IMR-90 (cell line): ENCODE measurements around the gene RARRES2. TPM values are rescaled to one million over a fixed set of nuclear protein-coding genes. Genes with fewer than 3 reads are reported as not detected.

ENCODE experiments used
- ATAC-seq: fragments of 200-7000 bp; cut with Tn5 transposase; 2 replicates; pipeline ENCODE4 v1.9.1; 2020; ENCODE audit warnings: low read depth, mild to moderate bottlenecking, moderate library complexity
- BruUV-seq: library from RNA; stranded (reverse); fragments of 400-500 nt; replicated peaks from 2 replicates; lab custom pipeline; 2021; lab: Mats Ljungman, UMichigan
- CTCF ChIA-PET: fragments of 300-600 bp; formaldehyde crosslinking; extraction: SDS; loops from one replicate; lab custom pipeline; 2021; ENCODE audit warnings: antibody characterized with exemption; lab: Yijun Ruan, JAX
- POLR2A ChIA-PET: fragments of 300-600 bp; sonication (Branson Sonifier 250); formaldehyde crosslinking; loops from one replicate; lab custom pipeline; 2022; ENCODE audit warnings: antibody characterized with exemption; ENCODE audit not compliant: unreplicated experiment; lab: Charles Lee
- DNase-seq: peaks from one replicate; pipeline ENCODE4 v3.0.0; 2013
- H2AFZ ChIP-seq: replicated peaks from 2 replicates; pipeline ENCODE3; 2013; ENCODE audit warnings: low read length, mild to moderate bottlenecking; ENCODE audit not compliant: poor library complexity
- H2AK5ac ChIP-seq: 2 replicates; pipeline ENCODE4 v1.6.1; 2013; ENCODE audit warnings: low read depth, low read length, inconsistent platforms
- H2AK9ac ChIP-seq: replicated peaks from 2 replicates; pipeline ENCODE3; 2013; ENCODE audit warnings: mild to moderate bottlenecking, low read depth, low read length, moderate library complexity; ENCODE audit not compliant: poor library complexity
- H2BK120ac ChIP-seq: 2 replicates; pipeline ENCODE4 v1.6.1; 2013; ENCODE audit warnings: low read depth, low read length, inconsistent platforms
- H2BK15ac ChIP-seq: 3 replicates; pipeline ENCODE4 v1.6.1; 2013; ENCODE audit warnings: low read depth, low read length, inconsistent platforms
- H2BK20ac ChIP-seq: 2 replicates; pipeline ENCODE4 v1.6.1; 2013; ENCODE audit warnings: low read depth, mild to moderate bottlenecking, inconsistent platforms, low read length, moderate library complexity
- H2BK5ac ChIP-seq: 2 replicates; pipeline ENCODE4 v1.6.1; 2013; ENCODE audit warnings: mild to moderate bottlenecking, low read depth, low read length, inconsistent platforms; ENCODE audit not compliant: poor library complexity, severe bottlenecking
- H3K14ac ChIP-seq: replicated peaks from 2 replicates; pipeline ENCODE4 v1.6.1; 2013; ENCODE audit warnings: low read depth, low read length, inconsistent platforms
- H3K18ac ChIP-seq: 2 replicates; pipeline ENCODE4 v1.6.1; 2013; ENCODE audit warnings: low read depth, low read length, control low read depth
- H3K23ac ChIP-seq: 2 replicates; pipeline ENCODE4 v1.6.1; 2013; ENCODE audit warnings: low read depth, low read length, inconsistent platforms
- H3K27ac ChIP-seq: 2 replicates; pipeline ENCODE4 v1.5.1; 2013; ENCODE audit warnings: mild to moderate bottlenecking, control low read depth, low read length; ENCODE audit not compliant: insufficient read depth
- H3K27me3 ChIP-seq: 2 replicates; pipeline ENCODE4 v1.6.1; 2013; ENCODE audit warnings: low read length; ENCODE audit not compliant: control insufficient read depth, insufficient read depth
- H3K36me3 ChIP-seq: 2 replicates; pipeline ENCODE4 v1.6.1; 2013; ENCODE audit warnings: low read length, mixed read lengths; ENCODE audit not compliant: control insufficient read depth, insufficient read depth
- H3K4ac ChIP-seq: 2 replicates; pipeline ENCODE4 v1.6.1; 2013; ENCODE audit warnings: low read depth, low read length, inconsistent platforms
- H3K4me1 ChIP-seq: 2 replicates; pipeline ENCODE4 v1.6.1; 2013; ENCODE audit warnings: low read length, mixed read lengths; ENCODE audit not compliant: control insufficient read depth, insufficient read depth
- H3K4me2 ChIP-seq: 2 replicates; pipeline ENCODE4 v1.6.1; 2013; ENCODE audit warnings: low read depth, mild to moderate bottlenecking, control low read depth, low read length, moderate library complexity
- H3K4me3 ChIP-seq: 2 replicates; pipeline ENCODE4 v1.5.1; 2013; ENCODE audit warnings: low read depth, mild to moderate bottlenecking, control low read depth, low read length, moderate library complexity; ENCODE audit not compliant: insufficient read depth
- H3K56ac ChIP-seq: 2 replicates; pipeline ENCODE4 v1.6.1; 2013; ENCODE audit warnings: low read length, inconsistent platforms; ENCODE audit not compliant: insufficient read depth; ENCODE audit errors: extremely low read depth
- H3K79me1 ChIP-seq, 2 experiments: 2 replicates each; pipeline ENCODE4 v1.6.1; 2013; ENCODE audit warnings: low read length in 2 of 2, inconsistent platforms in 1 of 2, low read depth in 1 of 2
- H3K9ac ChIP-seq: 2 replicates; pipeline ENCODE4 v1.6.1; 2013; ENCODE audit warnings: low read depth, low read length, control low read depth
- H3K9me1 ChIP-seq: 2 replicates; pipeline ENCODE4 v1.6.1; 2013; ENCODE audit warnings: low read length, inconsistent platforms; ENCODE audit not compliant: insufficient read depth
- H3K9me3 ChIP-seq: 2 replicates; pipeline ENCODE4 v1.6.1; 2013; ENCODE audit warnings: low read length; ENCODE audit not compliant: control insufficient read depth, insufficient read depth
- H4K20me1 ChIP-seq: 2 replicates; pipeline ENCODE4 v1.6.1; 2013; ENCODE audit warnings: low read length, inconsistent platforms; ENCODE audit not compliant: insufficient read depth
- H4K5ac ChIP-seq: 2 replicates; pipeline ENCODE4 v1.6.1; 2013; ENCODE audit warnings: mild to moderate bottlenecking, low read depth, low read length, control low read depth
- H4K8ac ChIP-seq, 2 experiments: 2 replicates each; pipeline ENCODE4 v1.6.1; 2013; ENCODE audit warnings: low read depth in 2 of 2, low read length in 2 of 2, control low read depth in 1 of 2, inconsistent platforms in 1 of 2
- H4K91ac ChIP-seq: 2 replicates; pipeline ENCODE4 v1.6.1; 2013; ENCODE audit warnings: low read depth, low read length, inconsistent platforms; ENCODE audit not compliant: insufficient read depth
- BHLHE40 ChIP-seq: fragments of 150-350 bp; IDR thresholded peaks from 2 replicates; pipeline ENCODE4 v1.6.1; 2016; ENCODE audit warnings: mild to moderate bottlenecking, low read depth, low read length
- CEBPB ChIP-seq: IDR thresholded peaks from 2 replicates; pipeline ENCODE4 v1.6.1; 2012; ENCODE audit warnings: low read depth, low read length, improper control_type of control experiment
- CHD1 ChIP-seq: IDR thresholded peaks from 2 replicates; pipeline ENCODE4 v1.6.1; 2012; ENCODE audit warnings: low read depth, low read length, improper control_type of control experiment
- CTCF ChIP-seq: conservative IDR thresholded peaks from 2 replicates; pipeline ENCODE4 v1.5.1; 2012; ENCODE audit warnings: mild to moderate bottlenecking, low read depth, low read length, improper control_type of control experiment
- ELK1 ChIP-seq: fragments of 150-350 bp; IDR thresholded peaks from 2 replicates; pipeline ENCODE4 v1.6.1; 2016; ENCODE audit warnings: low read depth, mild to moderate bottlenecking, low read length, moderate library complexity, borderline replicate concordance
- MAFK ChIP-seq: IDR thresholded peaks from 2 replicates; pipeline ENCODE4 v1.6.1; 2012; ENCODE audit warnings: low read depth, low read length, improper control_type of control experiment
- MAZ ChIP-seq: IDR thresholded peaks from 2 replicates; pipeline ENCODE4 v1.6.1; 2012; ENCODE audit warnings: low read depth, mild to moderate bottlenecking, low read length, improper control_type of control experiment, moderate library complexity, borderline replicate concordance
- MXI1 ChIP-seq: IDR thresholded peaks from 2 replicates; pipeline ENCODE4 v1.6.1; 2012; ENCODE audit warnings: low read depth, mild to moderate bottlenecking, low read length, moderate library complexity, borderline replicate concordance
- NFE2L2 ChIP-seq: fragments of 150-350 bp; IDR thresholded peaks from 2 replicates; pipeline ENCODE4 v1.6.1; 2016; ENCODE audit warnings: low read depth, mild to moderate bottlenecking, low read length
- POLR2A ChIP-seq: IDR thresholded peaks from 2 replicates; pipeline ENCODE4 v1.6.1; 2012; ENCODE audit warnings: mild to moderate bottlenecking, low read depth, low read length
- RAD21 ChIP-seq: IDR thresholded peaks from 2 replicates; pipeline ENCODE4 v1.6.1; 2012; ENCODE audit warnings: low read length, improper control_type of control experiment
- RCOR1 ChIP-seq: IDR thresholded peaks from 2 replicates; pipeline ENCODE4 v1.6.1; 2012; ENCODE audit warnings: mild to moderate bottlenecking, low read length, improper control_type of control experiment; ENCODE audit not compliant: insufficient replicate concordance
- RFX5 ChIP-seq: IDR thresholded peaks from 2 replicates; pipeline ENCODE4 v1.8.0; 2012; ENCODE audit warnings: low read depth, mild to moderate bottlenecking, low read length, moderate library complexity
- SMC3 ChIP-seq: fragments of 150-350 bp; IDR thresholded peaks from 2 replicates; pipeline ENCODE4 v1.6.1; 2016; ENCODE audit warnings: low read depth, mild to moderate bottlenecking, antibody characterized with exemption, low read length, moderate library complexity
- USF2 ChIP-seq: fragments of 150-350 bp; IDR thresholded peaks from 2 replicates; pipeline ENCODE4 v1.6.1; 2017; ENCODE audit warnings: mild to moderate bottlenecking, antibody characterized with exemption, low read length, low read depth
- dilution Hi-C: fragments of 300-500 bp; cut with HindIII; formaldehyde crosslinking; loops from one replicate; pipeline ENCODE4 v1.14.3; 2018; ENCODE audit warnings: low sequenced_read_pairs; ENCODE audit not compliant: unreplicated experiment
- in situ Hi-C: fragments of 300-500 bp; cut with MboI; formaldehyde crosslinking; loops from 3 replicates; pipeline ENCODE4 v1.14.3; 2019; ENCODE audit warnings: low sequenced_read_pairs, inconsistent platforms, mixed read lengths
- intact Hi-C: fragments of 100-400 bp; cut with micrococcal nuclease; formaldehyde crosslinking; loops from 2 replicates; pipeline ENCODE4 v1.10.0; 2022
- polyA plus RNA-seq, 3 experiments: library from polyadenylated mRNA; depleted of rRNA; stranded (reverse); fragments of >200 nt; gene quantifications; 2 replicates each; pipeline ENCODE4 v1.2.3, GENCODE V29; 2012; ENCODE audit warnings: low replicate concordance in 1 of 3
- total RNA-seq: library from RNA; depleted of rRNA; stranded (reverse); fragments of >200 nt; gene quantifications from 2 replicates; pipeline ENCODE4 v1.2.3, GENCODE V29; 2012

The RARRES2 gene
- total and polyA plus RNA-seq, 2 of the 4 experiments (the other 2 are of a cell fraction), result 1.6 TPM; not detected in 1

GRCh38 chr7:150344299-150344698 lies 2.9 kb upstream of the RARRES2 start:
- H2AK9ac ChIP-seq, result no peak overlapping the region
- H3K9me1 ChIP-seq, result peaks cover under 1% of the 10 kb centered on the region; the same call in 1 of the 2 replicates
- no peak for ATAC-seq
- no peak overlapping the region for H2BK15ac ChIP-seq
- no peak overlapping the region for H3K23ac ChIP-seq
- no peak for TF ChIP-seq MAFK
- no peak for TF ChIP-seq RAD21
- TF ChIP-seq NFE2L2, result no peak
- TF ChIP-seq CHD1, result no peak
- TF ChIP-seq MAZ, result no peak
- TF ChIP-seq CEBPB, result no peak
- no peak for TF ChIP-seq USF2
- TF ChIP-seq POLR2A, result no peak
- TF ChIP-seq ELK1, result no peak
- TF ChIP-seq MXI1, result no peak
- no peak for TF ChIP-seq BHLHE40
- no peak for TF ChIP-seq SMC3
- TF ChIP-seq RCOR1, result no peak
- TF ChIP-seq CTCF, result no peak
- no peak for TF ChIP-seq RFX5
- BruUV-seq, result no TSS peak
- no peak overlapping the region for H3K4me2 ChIP-seq
- H3K4me1 ChIP-seq, result peaks cover 15% of the 10 kb centered on the region
- H2AFZ ChIP-seq, result no peak overlapping the region
- in situ Hi-C loops, result no loop called here
- H3K9me3 ChIP-seq, result peaks cover 16% of the 10 kb centered on the region
- dilution Hi-C loops, result no loop called here
- H3K4me3 ChIP-seq, result no peak overlapping the region
- ChIA-PET POLR2A (no interaction called here), CTCF (interaction anchor here (0.7 kb wide), 1 partner anchor 865 kb away, joined by 4 read pairs; no protein-coding TSS in a partner anchor)
- H3K18ac ChIP-seq, result no peak overlapping the region
- no peak overlapping the region for H3K56ac ChIP-seq
- H2AK5ac ChIP-seq, result no peak overlapping the region
- H3K9ac ChIP-seq, result no peak overlapping the region
- no peaks in the 10 kb centered on the region for H3K79me1 ChIP-seq
- H3K27me3 ChIP-seq, result peaks cover 31% of the 10 kb centered on the region
- H4K20me1 ChIP-seq, result 0 out of 2 replicates have a peak, but pooled peaks cover 3% of the 10 kb centered on the region
- no peak overlapping the region for H4K91ac ChIP-seq
- no peak overlapping the region for H4K8ac ChIP-seq
- no peak overlapping the region for H2BK120ac ChIP-seq
- no peak overlapping the region for H2BK20ac ChIP-seq
- H3K14ac ChIP-seq, result no peak overlapping the region
- H2BK5ac ChIP-seq, result no peak overlapping the region
- H3K36me3 ChIP-seq, result no peaks in the 10 kb centered on the region
- intact Hi-C loops, result no loop called here
- DNase-seq, result no peak
- no peak overlapping the region for H3K4ac ChIP-seq
- H4K5ac ChIP-seq, result no peak overlapping the region
- H3K27ac ChIP-seq, result no peak overlapping the region
